Loucy (cell line): ENCODE data around the gene NAALAD2.

ENCODE experiments used
- CTCF ChIP-seq: fragments of 200-600 bp; sonication (generic); conservative IDR thresholded peaks from 2 replicates; pipeline ENCODE4 v1.5.1; 2014; ENCODE audit warnings: mild to moderate bottlenecking, antibody characterized with exemption, low read length
- EZH2phosphoT487 ChIP-seq: fragments of 200-600 bp; IDR thresholded peaks from 2 replicates; pipeline ENCODE4 v1.6.1; 2018; ENCODE audit warnings: antibody characterized with exemption, mild to moderate bottlenecking, moderate library complexity, borderline replicate concordance

- TF ChIP-seq CTCF (no peak), EZH2phosphoT487 (no peak)
Observed at GRCh38 chr11:90223248-90223585, 88.8 kb downstream of the NAALAD2 start.
